ENCODE data around the gene PSMD13.

Gene PSMD13

GRCh38 chr11:241634-242033 lies 4.9 kb downstream of the PSMD13 start (continued):
- TF ChIP-seq TSHZ2 (CRISPR knock-in tag; IDR thresholded peaks at IDR 0.05), result no peak
- TF ChIP-seq BACH2 (CRISPR knock-in tag; IDR thresholded peaks at IDR 0.05; ENCODE audit: borderline replicate concordance), result no peak
- TF ChIP-seq ESRRG (CRISPR knock-in tag; IDR thresholded peaks at IDR 0.05), result no peak
- no peak for TF ChIP-seq ARNTL (CRISPR knock-in tag; IDR thresholded peaks at IDR 0.05; ENCODE audit: borderline replicate concordance, low read depth)

- TF ChIP-seq PATZ1 (CRISPR knock-in tag; IDR thresholded peaks at IDR 0.05; ENCODE audit: borderline replicate concordance) (no peak), TOX (CRISPR knock-in tag; IDR thresholded peaks at IDR 0.05; ENCODE audit: borderline replicate concordance) (no peak), RARB (CRISPR knock-in tag; IDR thresholded peaks at IDR 0.05) (no peak), ZNF70 (CRISPR knock-in tag; IDR thresholded peaks at IDR 0.05) (no peak), OSR1 (CRISPR knock-in tag; IDR thresholded peaks at IDR 0.05) (no peak), TCF4 (CRISPR knock-in tag; IDR thresholded peaks at IDR 0.05; ENCODE audit: borderline replicate concordance) (no peak)
- no peak for ATAC-seq
Measured at GRCh38 chr11:244376-244775, 7.6 kb downstream of the PSMD13 start.

- TF ChIP-seq CSDC2 (CRISPR knock-in tag; IDR thresholded peaks at IDR 0.05) (no peak), ZFP30 (CRISPR knock-in tag; IDR thresholded peaks at IDR 0.05) (no peak)
- no peak for ATAC-seq
Measured at GRCh38 chr11:249062-249461, 12.3 kb downstream of the PSMD13 start.

GRCh38 chr11:250274-250673 lies 13.5 kb downstream of the PSMD13 start:
- no peak for TF ChIP-seq CREB5 (CRISPR knock-in tag; IDR thresholded peaks at IDR 0.05; ENCODE audit: low read depth)
- no peak; the same call in 2 of the 3 replicates for ATAC-seq

- ATAC-seq, result peak; percentile 92
- TF ChIP-seq GLIS3 (CRISPR knock-in tag; IDR thresholded peaks at IDR 0.05) (no peak), CREB5 (CRISPR knock-in tag; IDR thresholded peaks at IDR 0.05; ENCODE audit: low read depth) (no peak), ZNF565 (CRISPR knock-in tag; conservative IDR thresholded peaks at IDR 0.05; ENCODE audit: low read depth) (no peak), CSDC2 (CRISPR knock-in tag; IDR thresholded peaks at IDR 0.05) (no peak), ZC3H10 (CRISPR knock-in tag; IDR thresholded peaks at IDR 0.05) (no peak), POU6F1 (CRISPR knock-in tag; IDR thresholded peaks at IDR 0.05; ENCODE audit: borderline replicate concordance, low read depth) (no peak), ISL1 (CRISPR knock-in tag; IDR thresholded peaks at IDR 0.05) (no peak)
Measured at GRCh38 chr11:250740-251299, 14.0 kb downstream of the PSMD13 start.

Measured in SK-N-SH treated with all-trans-retinoic acid at 6 μM for 48 hours (cell line).